Measurements from ENCODE around the gene CYBC1.

CYBC1 gene

GRCh38 chr17:82408288-82408937 lies 42.1 kb downstream of the CYBC1 start:
- TF ChIP-seq, protein P1, sequence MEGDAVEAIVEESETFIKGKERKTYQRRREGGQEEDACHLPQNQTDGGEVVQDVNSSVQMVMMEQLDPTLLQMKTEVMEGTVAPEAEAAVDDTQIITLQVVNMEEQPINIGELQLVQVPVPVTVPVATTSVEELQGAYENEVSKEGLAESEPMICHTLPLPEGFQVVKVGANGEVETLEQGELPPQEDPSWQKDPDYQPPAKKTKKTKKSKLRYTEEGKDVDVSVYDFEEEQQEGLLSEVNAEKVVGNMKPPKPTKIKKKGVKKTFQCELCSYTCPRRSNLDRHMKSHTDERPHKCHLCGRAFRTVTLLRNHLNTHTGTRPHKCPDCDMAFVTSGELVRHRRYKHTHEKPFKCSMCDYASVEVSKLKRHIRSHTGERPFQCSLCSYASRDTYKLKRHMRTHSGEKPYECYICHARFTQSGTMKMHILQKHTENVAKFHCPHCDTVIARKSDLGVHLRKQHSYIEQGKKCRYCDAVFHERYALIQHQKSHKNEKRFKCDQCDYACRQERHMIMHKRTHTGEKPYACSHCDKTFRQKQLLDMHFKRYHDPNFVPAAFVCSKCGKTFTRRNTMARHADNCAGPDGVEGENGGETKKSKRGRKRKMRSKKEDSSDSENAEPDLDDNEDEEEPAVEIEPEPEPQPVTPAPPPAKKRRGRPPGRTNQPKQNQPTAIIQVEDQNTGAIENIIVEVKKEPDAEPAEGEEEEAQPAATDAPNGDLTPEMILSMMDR (IDR thresholded peaks at IDR 0.05; ENCODE audit: low read depth, low read length) = no peak
- DNase-seq = no peak
- H3K27me3 ChIP-seq = no peaks in the 10 kb centered on the region
- H3K36me3 ChIP-seq = no peaks in the 10 kb centered on the region
- H3K4me3 ChIP-seq (ENCODE audit: low read depth, low read length) = no peak overlapping the region
- no peaks in the 10 kb centered on the region for H3K9me3 ChIP-seq
- peaks cover 11% of the 10 kb centered on the region for H3K4me1 ChIP-seq

DNA sequence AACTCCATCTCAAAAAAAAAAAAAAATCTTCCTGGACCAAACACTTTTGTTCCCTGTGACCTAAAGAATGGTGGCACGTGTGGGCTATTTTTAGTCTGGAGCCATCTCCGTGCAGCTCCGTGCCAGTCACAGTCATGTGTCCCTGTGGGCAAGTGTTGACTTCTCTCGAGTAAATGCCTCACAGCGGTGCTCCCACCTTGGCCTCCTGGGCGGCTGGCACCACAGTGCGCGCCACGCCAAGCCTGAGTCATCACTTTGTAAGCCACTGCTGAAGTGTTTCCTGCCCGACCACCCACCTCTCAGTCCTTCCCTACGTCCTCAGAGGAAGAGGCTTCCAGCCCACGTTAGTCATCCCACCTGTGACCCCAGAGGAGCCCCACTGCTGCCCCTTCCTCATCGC lies 43.3 kb downstream of the CYBC1 start:
- no peaks in the 10 kb centered on the region for H3K9me3 ChIP-seq
- no peak overlapping the region for H3K4me3 ChIP-seq (ENCODE audit: low read depth, low read length)
- no peaks in the 10 kb centered on the region for H3K4me1 ChIP-seq
- no peaks in the 10 kb centered on the region for H3K36me3 ChIP-seq
- TF ChIP-seq, protein P1 (IDR thresholded peaks at IDR 0.05; ENCODE audit: low read depth, low read length) = no peak
- H3K27me3 ChIP-seq = no peaks in the 10 kb centered on the region
- no peak for DNase-seq

DNA sequence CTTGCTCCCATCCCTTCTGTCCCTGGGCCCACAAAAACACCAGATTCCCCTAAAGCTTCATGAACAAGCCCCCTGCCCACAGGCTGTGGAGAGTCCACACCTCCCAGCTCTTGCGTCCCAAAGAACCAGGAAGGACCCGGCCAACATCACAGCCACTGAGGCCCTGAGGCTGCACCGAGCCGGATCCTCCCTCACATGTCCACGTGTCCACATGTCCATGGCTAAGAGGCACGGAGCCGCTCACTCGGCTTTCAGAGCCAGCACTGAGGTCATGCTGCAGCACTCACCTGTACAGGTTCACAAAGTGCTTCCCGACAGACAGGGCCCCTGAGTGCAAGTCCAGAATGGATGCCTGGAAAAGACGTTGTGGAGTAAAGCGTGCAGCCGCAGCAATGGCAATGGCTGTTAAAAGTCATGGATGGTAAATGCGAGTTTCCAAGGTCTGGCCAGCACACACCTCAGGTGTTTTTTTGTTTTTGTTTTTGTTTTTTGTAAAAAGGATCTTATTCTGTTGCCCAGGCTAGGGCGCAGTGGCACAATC lies 44.4 kb downstream of the CYBC1 start:
- Histone ChIP-seq H3K4me1 (no peaks in the 10 kb centered on the region), H3K36me3 (no peaks in the 10 kb centered on the region), H3K27me3 (no peaks in the 10 kb centered on the region), H3K4me3 (ENCODE audit: low read depth, low read length) (no peak overlapping the region), H3K9me3 (no peaks in the 10 kb centered on the region)
- DNase-seq = no peak
- TF ChIP-seq, protein P1 (IDR thresholded peaks at IDR 0.05; ENCODE audit: low read depth, low read length) = no peak

- H3K4me1 ChIP-seq = peaks cover 3% of the 10 kb centered on the region
- TF ChIP-seq, protein P1 (IDR thresholded peaks at IDR 0.05; ENCODE audit: low read depth, low read length) = no peak
- no peaks in the 10 kb centered on the region for H3K27me3 ChIP-seq
- H3K4me3 ChIP-seq (ENCODE audit: low read depth, low read length) = no peak overlapping the region
- no peaks in the 10 kb centered on the region for H3K36me3 ChIP-seq
- DNase-seq = no peak
- H3K9me3 ChIP-seq = no peaks in the 10 kb centered on the region
Measured at GRCh38 chr17:82405051-82405450, 45.5 kb downstream of the CYBC1 start.

DNA sequence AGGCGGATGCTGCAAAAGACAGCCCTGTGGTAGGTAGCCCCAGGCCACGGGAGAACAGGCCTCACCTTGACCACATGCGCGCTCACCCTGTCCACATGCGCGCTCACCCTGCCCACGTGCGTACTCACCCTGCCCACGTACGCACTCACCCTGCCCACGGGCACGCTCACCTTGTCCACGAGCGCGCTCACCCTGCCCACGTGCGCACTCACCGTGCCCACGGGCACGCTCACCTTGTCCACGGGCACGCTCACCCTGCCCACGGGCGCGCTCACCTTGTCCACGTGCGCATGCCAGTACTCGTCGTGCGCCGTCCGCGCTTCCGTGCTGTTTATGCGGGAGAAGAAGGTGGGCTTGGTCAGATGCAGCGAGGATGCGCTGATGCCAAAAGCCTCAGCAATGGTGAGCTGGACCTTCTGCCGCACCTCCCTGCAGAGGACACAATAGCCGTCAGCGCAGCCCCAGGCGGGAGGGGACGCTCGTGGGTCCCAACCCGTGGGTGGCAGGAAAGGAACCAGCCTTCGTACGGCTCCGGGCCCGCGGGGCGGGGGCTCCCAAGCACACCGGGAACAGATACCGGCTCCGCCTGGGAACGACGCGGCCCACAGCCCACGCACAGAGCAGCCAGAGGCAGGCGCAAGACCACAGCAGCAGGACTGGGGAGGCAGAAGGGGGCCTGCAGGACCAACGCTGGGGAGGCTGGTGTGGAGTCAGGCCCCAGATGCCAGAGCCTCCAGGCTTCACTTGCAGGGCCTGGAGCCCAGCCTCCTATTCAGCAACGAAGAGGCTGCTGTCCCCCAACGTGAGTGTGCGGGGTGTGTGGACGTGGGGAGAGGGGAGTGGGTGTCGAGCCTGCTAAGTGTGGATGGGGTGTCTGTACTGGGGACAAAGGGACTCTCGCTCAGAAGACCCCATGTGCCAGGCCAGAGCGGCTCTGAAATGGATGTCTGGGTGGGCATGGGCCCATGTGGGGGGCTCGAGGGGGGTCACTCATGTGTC lies 46.6 kb downstream of the CYBC1 start:
- no peaks in the 10 kb centered on the region for H3K36me3 ChIP-seq
- TF ChIP-seq, protein P1 (IDR thresholded peaks at IDR 0.05; ENCODE audit: low read depth, low read length) = no peak
- no peak for DNase-seq
- peaks cover 14% of the 10 kb centered on the region for H3K4me1 ChIP-seq
- no peaks in the 10 kb centered on the region for H3K27me3 ChIP-seq
- no peaks in the 10 kb centered on the region for H3K9me3 ChIP-seq
- H3K4me3 ChIP-seq (ENCODE audit: low read depth, low read length) = no peak overlapping the region
